SU-DHL-6 (cell line): Measurements from ENCODE around the gene SLC16A13.

ENCODE experiments used
- H2AFZ ChIP-seq: fragments of 200-600 bp; sonication (generic); 2 replicates; pipeline ENCODE4 v1.6.1; 2014; ENCODE audit warnings: low read depth, mild to moderate bottlenecking, moderate library complexity, mixed read lengths, antibody characterized with exemption, low read length; ENCODE audit not compliant: severe bottlenecking
- H3F3A ChIP-seq: fragments of 200-600 bp; shearing (Covaris generic); 2 replicates; pipeline ENCODE4 v1.6.0; 2016; ENCODE audit warnings: antibody characterized with exemption, mild to moderate bottlenecking; ENCODE audit not compliant: insufficient read depth
- H3K27ac ChIP-seq: fragments of 200-600 bp; sonication (generic); 2 replicates; pipeline ENCODE4 v1.5.1; 2016; ENCODE audit warnings: low read depth, mild to moderate bottlenecking, low read length, moderate library complexity, mixed read lengths
- H3K27me3 ChIP-seq: fragments of 200-600 bp; sonication (generic), shearing (Covaris generic); 2 replicates; pipeline ENCODE4 v1.6.0; 2014; ENCODE audit warnings: mild to moderate bottlenecking, low read length
- H3K36me3 ChIP-seq: fragments of 200-600 bp; sonication (generic); 2 replicates; pipeline ENCODE4 v1.6.1; 2014; ENCODE audit warnings: mild to moderate bottlenecking, low read length, mixed read lengths
- H3K4me2 ChIP-seq: fragments of 300-600, 200-600 bp; shearing (Covaris generic), sonication (generic); 2 replicates; pipeline ENCODE4 v1.6.0; 2014; ENCODE audit warnings: low read length, low read depth, mild to moderate bottlenecking; ENCODE audit not compliant: poor library complexity, severe bottlenecking
- H3K4me3 ChIP-seq: fragments of 200-600 bp; sonication (generic); 2 replicates; pipeline ENCODE4 v1.5.1; 2014; ENCODE audit warnings: antibody characterized with exemption, low read length, mild to moderate bottlenecking, mixed read lengths; ENCODE audit not compliant: insufficient read depth, poor library complexity, severe bottlenecking
- H3K79me2 ChIP-seq: fragments of 200-600 bp; sonication (generic); 2 replicates; pipeline ENCODE4 v1.6.1; 2014; ENCODE audit warnings: mild to moderate bottlenecking, low read length, moderate library complexity; ENCODE audit not compliant: insufficient read depth
- H3K9ac ChIP-seq: fragments of 200-600 bp; sonication (generic); 2 replicates; pipeline ENCODE4 v1.7.0; 2014; ENCODE audit warnings: mild to moderate bottlenecking, low read length
- H3K9me2 ChIP-seq: fragments of 200-600 bp; sonication (generic); replicated peaks from 2 replicates; pipeline ENCODE4 v1.6.1; 2014; ENCODE audit warnings: low read length; ENCODE audit not compliant: insufficient read depth
- H3K9me3 ChIP-seq: fragments of 200-600 bp; sonication (generic); 2 replicates; pipeline ENCODE4 v1.6.1; 2014; ENCODE audit warnings: low read length, mixed read lengths; ENCODE audit not compliant: insufficient read depth
- H4K20me1 ChIP-seq: fragments of 200-600 bp; sonication (generic); 2 replicates; pipeline ENCODE4 v1.6.1; 2014; ENCODE audit warnings: low read depth, mild to moderate bottlenecking, antibody characterized with exemption, low read length, moderate library complexity, mixed read lengths
- CTCF ChIP-seq: fragments of 200-600 bp; sonication (generic); IDR thresholded peaks from one replicate; pipeline ENCODE4 v1.5.1; 2017; ENCODE audit warnings: antibody characterized with exemption, mild to moderate bottlenecking, low read length, moderate library complexity; ENCODE audit not compliant: insufficient read depth, poor library complexity, severe bottlenecking
- EZH2phosphoT487 ChIP-seq: fragments of 200-600 bp; sonication (generic), shearing (Covaris generic); conservative IDR thresholded peaks from 2 replicates; pipeline ENCODE4 v1.6.1; 2018; ENCODE audit warnings: mild to moderate bottlenecking, antibody characterized with exemption, low read length, moderate library complexity, mixed read lengths

SLC16A13 gene

GRCh38 chr17:7070712-7071111 is 34.9 kb downstream of the SLC16A13 start:
- Histone ChIP-seq H3F3A (no peaks in the 10 kb centered on the region), H3K9ac (no peak overlapping the region), H3K27ac (no peak overlapping the region), H2AFZ (no peak overlapping the region), H3K9me3 (no peaks in the 10 kb centered on the region), H3K36me3 (no peaks in the 10 kb centered on the region), H3K79me2 (no peaks in the 10 kb centered on the region), H3K4me2 (no peak overlapping the region), H3K9me2 (no peaks in the 10 kb centered on the region), H3K4me3 (no peak overlapping the region), H3K27me3 (no peaks in the 10 kb centered on the region), H4K20me1 (no peaks in the 10 kb centered on the region)
- TF ChIP-seq CTCF: no peak
- TF ChIP-seq EZH2phosphoT487: no peak

- H3F3A ChIP-seq: no peaks in the 10 kb centered on the region
- no peaks in the 10 kb centered on the region for H4K20me1 ChIP-seq
- no peak overlapping the region for H3K4me2 ChIP-seq
- H3K9me2 ChIP-seq: no peaks in the 10 kb centered on the region
- no peak overlapping the region for H3K9ac ChIP-seq
- H3K9me3 ChIP-seq: no peaks in the 10 kb centered on the region
- no peak overlapping the region for H3K27ac ChIP-seq
- H3K27me3 ChIP-seq: no peaks in the 10 kb centered on the region
- no peaks in the 10 kb centered on the region for H3K36me3 ChIP-seq
- no peaks in the 10 kb centered on the region for H3K79me2 ChIP-seq
- TF ChIP-seq CTCF (no peak), EZH2phosphoT487 (no peak)
- H3K4me3 ChIP-seq: no peak overlapping the region
- no peak overlapping the region for H2AFZ ChIP-seq
Observed at GRCh38 chr17:7072406-7072805, 36.6 kb downstream of the SLC16A13 start.

GRCh38 chr17:7074931-7075330 is 39.1 kb downstream of the SLC16A13 start:
- H3K9me2 ChIP-seq: no peaks in the 10 kb centered on the region
- no peak overlapping the region for H2AFZ ChIP-seq
- TF ChIP-seq CTCF (no peak), EZH2phosphoT487 (no peak)
- no peak overlapping the region for H3K4me2 ChIP-seq
- H3K36me3 ChIP-seq: no peaks in the 10 kb centered on the region
- no peaks in the 10 kb centered on the region for H4K20me1 ChIP-seq
- no peaks in the 10 kb centered on the region for H3K27me3 ChIP-seq
- H3F3A ChIP-seq: no peaks in the 10 kb centered on the region
- H3K79me2 ChIP-seq: no peaks in the 10 kb centered on the region
- no peaks in the 10 kb centered on the region for H3K9me3 ChIP-seq
- no peak overlapping the region for H3K27ac ChIP-seq
- H3K9ac ChIP-seq: no peak overlapping the region
- no peak overlapping the region for H3K4me3 ChIP-seq

- no peaks in the 10 kb centered on the region for H3K9me3 ChIP-seq
- no peak overlapping the region for H2AFZ ChIP-seq
- H3K4me3 ChIP-seq: no peak overlapping the region
- H3K4me2 ChIP-seq: no peak overlapping the region
- H3K9ac ChIP-seq: no peak overlapping the region
- no peaks in the 10 kb centered on the region for H4K20me1 ChIP-seq
- H3F3A ChIP-seq: no peaks in the 10 kb centered on the region
- no peaks in the 10 kb centered on the region for H3K27me3 ChIP-seq
- H3K9me2 ChIP-seq: no peaks in the 10 kb centered on the region
- TF ChIP-seq CTCF (no peak), EZH2phosphoT487 (no peak)
- no peaks in the 10 kb centered on the region for H3K36me3 ChIP-seq
- no peaks in the 10 kb centered on the region for H3K79me2 ChIP-seq
- H3K27ac ChIP-seq: no peak overlapping the region
Observed at GRCh38 chr17:7077911-7078546, 42.2 kb downstream of the SLC16A13 start.
